MM.1S (cell line): ENCODE measurements around the gene IFT172.

Experiments used
- DNase-seq: peaks from one replicate; pipeline ENCODE4 v3.0.0-alpha.2; 2015
- H2AFZ ChIP-seq: fragments of 300-600 bp; sonication (generic); 2 replicates; pipeline ENCODE4 v1.6.0; 2016; ENCODE audit warnings: antibody characterized with exemption, low read length
- H3F3A ChIP-seq: fragments of 300-600 bp; sonication (generic); 2 replicates; pipeline ENCODE4 v1.6.1; 2016; ENCODE audit warnings: mild to moderate bottlenecking, antibody characterized with exemption, low read length, moderate library complexity, mixed read lengths; ENCODE audit not compliant: insufficient read depth
- H3K27ac ChIP-seq: fragments of 300-600 bp; sonication (generic); 2 replicates; pipeline ENCODE4 v1.5.1; 2016; ENCODE audit warnings: mild to moderate bottlenecking, low read length
- H3K27me3 ChIP-seq: fragments of 300-600 bp; sonication (generic); replicated peaks from 2 replicates; pipeline ENCODE4 v1.6.0; 2016; ENCODE audit warnings: low read length; ENCODE audit not compliant: insufficient read depth
- H3K36me3 ChIP-seq: fragments of 300-600 bp; sonication (generic); replicated peaks from 2 replicates; pipeline ENCODE4 v1.6.1; 2016; ENCODE audit warnings: mild to moderate bottlenecking, low read length, mixed read lengths; ENCODE audit not compliant: insufficient read depth
- H3K4me1 ChIP-seq: fragments of 300-600 bp; sonication (generic); 2 replicates; pipeline ENCODE4 v1.6.1; 2016; ENCODE audit warnings: low read length, mixed read lengths
- H3K4me2 ChIP-seq: fragments of 300-600 bp; sonication (generic); 2 replicates; pipeline ENCODE4 v1.6.0; 2016; ENCODE audit warnings: low read depth, low read length
- H3K4me3 ChIP-seq: fragments of 300-600 bp; sonication (generic); 2 replicates; pipeline ENCODE4 v1.5.1; 2016; ENCODE audit warnings: low read length, mixed read lengths
- H3K79me2 ChIP-seq: fragments of 300-600 bp; sonication (generic); 2 replicates; pipeline ENCODE4 v1.6.1; 2016; ENCODE audit warnings: mixed run types, low read length, mixed read lengths
- H3K9ac ChIP-seq: fragments of 300-600 bp; sonication (generic); 2 replicates; pipeline ENCODE4 v1.6.1; 2016; ENCODE audit warnings: low read length, mixed read lengths
- H3K9me2 ChIP-seq: fragments of 300-600 bp; sonication (generic); replicated peaks from 2 replicates; pipeline ENCODE4 v1.6.1; 2016; ENCODE audit warnings: mild to moderate bottlenecking, low read length, mixed read lengths; ENCODE audit not compliant: insufficient read depth
- H3K9me3 ChIP-seq: fragments of 300-600 bp; sonication (generic); replicated peaks from 2 replicates; pipeline ENCODE4 v1.6.1; 2016; ENCODE audit warnings: mild to moderate bottlenecking, low read length, mixed read lengths; ENCODE audit not compliant: insufficient read depth
- H4K20me1 ChIP-seq: fragments of 300-600 bp; sonication (generic); 2 replicates; pipeline ENCODE4 v1.6.1; 2016; ENCODE audit warnings: mild to moderate bottlenecking, low read length, moderate library complexity, mixed read lengths; ENCODE audit not compliant: insufficient read depth
- EZH2 ChIP-seq: fragments of 300-600 bp; sonication (generic); optimal IDR thresholded peaks from 2 replicates; pipeline ENCODE3; 2017; ENCODE audit warnings: low read depth, mild to moderate bottlenecking, antibody characterized with exemption, low read length, mixed read lengths
- EZH2phosphoT487 ChIP-seq: fragments of 300-600 bp; sonication (generic); IDR thresholded peaks from 2 replicates; pipeline ENCODE4 v1.6.1; 2018; ENCODE audit warnings: antibody characterized with exemption, low read length
- TF ChIP-seq, protein P1 (sequence below): fragments of 300-600 bp; sonication (generic); IDR thresholded peaks from 2 replicates; pipeline ENCODE4 v1.5.1; 2016; ENCODE audit warnings: antibody characterized with exemption, low read length, mixed read lengths

Gene IFT172

DNA sequence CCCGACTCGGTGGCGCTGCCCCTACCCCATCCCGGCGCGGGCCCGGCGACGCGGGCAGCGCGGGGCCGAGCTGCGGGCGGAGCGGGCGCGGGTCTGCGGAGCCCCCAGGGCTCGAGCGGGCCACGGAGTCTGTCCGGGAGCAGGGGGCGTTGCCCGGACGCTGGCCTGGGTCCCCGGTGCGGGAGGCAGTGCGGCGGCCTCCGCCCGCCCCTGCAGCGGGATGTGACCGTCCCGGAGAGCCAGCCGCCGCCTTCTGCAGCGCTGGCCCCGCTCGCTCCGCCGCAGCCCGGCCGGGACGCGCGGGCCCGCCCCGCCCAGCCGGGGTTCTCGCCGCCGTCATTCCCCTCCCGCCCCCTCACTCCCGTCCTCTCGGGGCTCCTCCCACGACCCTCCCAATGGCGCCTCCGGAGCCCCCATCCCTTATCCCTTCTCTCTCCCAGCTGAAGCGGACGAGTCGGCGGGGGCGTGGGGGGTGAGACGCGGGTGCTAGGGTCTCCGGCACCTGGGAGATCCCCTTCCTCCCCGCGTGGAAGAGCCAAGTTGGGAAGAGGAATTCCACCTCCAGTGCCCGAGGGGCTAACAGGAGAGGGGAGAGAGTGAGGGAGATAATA lies 5.5 kb upstream of the IFT172 start, which contains the start of gene FNDC4:
Gene FNDC4, minus strand, starts transcription at position 257 of the 611 bp plus-strand sequence. CDS start 521 bp downstream, outside the sequence.
- no peaks in the 10 kb centered on the region for H3K79me2 ChIP-seq
- H2AFZ ChIP-seq, result no peak within 1 kb of the TSS
- no peak within 1 kb of the TSS; the same call in 1 of the 2 replicates for H3K4me2 ChIP-seq
- no peaks in the 10 kb centered on the region for H3F3A ChIP-seq
- no peaks in the 10 kb centered on the region for H3K36me3 ChIP-seq
- no peak for DNase-seq
- H3K9ac ChIP-seq, result no peak within 1 kb of the TSS
- peaks cover 13% of the 10 kb centered on the region for H3K27me3 ChIP-seq
- H3K4me1 ChIP-seq, result no peaks in the 10 kb centered on the region
- H3K4me3 ChIP-seq, result no peak within 1 kb of the TSS
- no peak within 1 kb of the TSS for H3K27ac ChIP-seq
- no peaks in the 10 kb centered on the region for H3K9me3 ChIP-seq
- no peaks in the 10 kb centered on the region for H4K20me1 ChIP-seq
- H3K9me2 ChIP-seq, result no peaks in the 10 kb centered on the region
- TF ChIP-seq, protein P1, sequence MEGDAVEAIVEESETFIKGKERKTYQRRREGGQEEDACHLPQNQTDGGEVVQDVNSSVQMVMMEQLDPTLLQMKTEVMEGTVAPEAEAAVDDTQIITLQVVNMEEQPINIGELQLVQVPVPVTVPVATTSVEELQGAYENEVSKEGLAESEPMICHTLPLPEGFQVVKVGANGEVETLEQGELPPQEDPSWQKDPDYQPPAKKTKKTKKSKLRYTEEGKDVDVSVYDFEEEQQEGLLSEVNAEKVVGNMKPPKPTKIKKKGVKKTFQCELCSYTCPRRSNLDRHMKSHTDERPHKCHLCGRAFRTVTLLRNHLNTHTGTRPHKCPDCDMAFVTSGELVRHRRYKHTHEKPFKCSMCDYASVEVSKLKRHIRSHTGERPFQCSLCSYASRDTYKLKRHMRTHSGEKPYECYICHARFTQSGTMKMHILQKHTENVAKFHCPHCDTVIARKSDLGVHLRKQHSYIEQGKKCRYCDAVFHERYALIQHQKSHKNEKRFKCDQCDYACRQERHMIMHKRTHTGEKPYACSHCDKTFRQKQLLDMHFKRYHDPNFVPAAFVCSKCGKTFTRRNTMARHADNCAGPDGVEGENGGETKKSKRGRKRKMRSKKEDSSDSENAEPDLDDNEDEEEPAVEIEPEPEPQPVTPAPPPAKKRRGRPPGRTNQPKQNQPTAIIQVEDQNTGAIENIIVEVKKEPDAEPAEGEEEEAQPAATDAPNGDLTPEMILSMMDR, result no peak
- no peak for TF ChIP-seq EZH2
- no peak for TF ChIP-seq EZH2phosphoT487

DNA sequence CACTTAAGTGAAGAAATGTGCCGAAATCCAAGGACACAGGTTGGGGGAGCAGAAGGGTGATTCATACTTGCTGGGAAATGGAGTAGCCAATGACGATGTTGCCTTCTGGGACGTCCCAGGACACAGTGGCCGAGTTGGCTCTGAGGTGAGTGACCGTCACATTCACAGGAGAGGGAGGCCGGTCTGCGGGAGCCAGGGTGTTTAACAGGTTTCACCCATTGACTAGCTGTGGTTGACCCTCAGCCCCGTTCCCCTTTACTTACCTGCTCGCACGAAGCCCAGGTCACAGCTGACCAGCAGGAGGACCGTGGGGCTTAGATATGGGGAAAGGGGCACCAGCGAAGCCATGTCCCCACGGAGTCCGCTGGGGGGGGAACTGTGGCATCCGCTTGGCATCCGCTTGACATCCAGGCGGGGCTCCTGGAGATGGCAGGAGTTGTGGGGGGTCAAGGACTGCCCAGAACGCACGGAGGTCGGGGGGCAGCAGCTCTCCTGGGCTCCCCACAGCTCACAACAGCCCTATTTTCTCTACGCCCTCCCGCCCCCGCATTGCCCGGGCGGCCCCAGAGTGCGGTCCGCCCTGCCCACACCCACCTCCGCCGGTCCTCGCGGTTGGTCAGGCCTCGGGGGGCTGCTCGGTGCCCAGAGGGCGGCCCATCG lies 4.9 kb upstream of the IFT172 start:
- Histone ChIP-seq H3K36me3 (no peaks in the 10 kb centered on the region), H3K9ac (no peak overlapping the region), H3K27me3 (peaks cover 13% of the 10 kb centered on the region), H3K4me1 (no peaks in the 10 kb centered on the region), H3F3A (no peaks in the 10 kb centered on the region), H3K9me2 (no peaks in the 10 kb centered on the region), H3K9me3 (no peaks in the 10 kb centered on the region), H3K27ac (no peak overlapping the region), H3K4me3 (no peak overlapping the region), H3K79me2 (no peaks in the 10 kb centered on the region), H3K4me2 (no peak overlapping the region; the same call in 1 of the 2 replicates), H4K20me1 (no peaks in the 10 kb centered on the region), H2AFZ (no peak overlapping the region)
- no peak for TF ChIP-seq EZH2
- TF ChIP-seq EZH2phosphoT487, result no peak
- TF ChIP-seq, protein P1, result no peak
- DNase-seq, result no peak

DNA sequence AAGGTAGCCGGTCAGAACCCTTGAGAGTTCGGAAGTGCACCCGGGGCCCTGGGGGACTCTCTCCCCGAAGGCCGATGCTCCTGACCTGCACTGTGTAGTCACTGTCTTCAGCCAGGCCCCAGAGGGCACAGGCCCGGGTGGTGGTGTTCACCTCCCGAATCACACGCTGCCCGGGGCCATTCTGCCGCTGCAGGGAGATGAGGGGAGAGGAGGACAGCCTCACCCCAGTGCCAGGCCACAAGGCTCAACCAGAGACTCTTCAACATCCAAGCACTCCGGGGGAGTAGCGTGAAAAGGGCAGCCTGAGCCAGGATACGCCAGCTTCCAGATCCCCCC lies 4.4 kb upstream of the IFT172 start:
- no peaks in the 10 kb centered on the region for H3K4me1 ChIP-seq
- H3K9ac ChIP-seq, result no peak overlapping the region
- H2AFZ ChIP-seq, result no peak overlapping the region

More for the DNA sequence above, 4.4 kb upstream of the IFT172 start:
- no peaks in the 10 kb centered on the region for H3K79me2 ChIP-seq
- no peaks in the 10 kb centered on the region for H3F3A ChIP-seq
- H3K27ac ChIP-seq, result no peak overlapping the region
- H3K27me3 ChIP-seq, result peaks cover 13% of the 10 kb centered on the region
- H3K9me3 ChIP-seq, result no peaks in the 10 kb centered on the region
- no peaks in the 10 kb centered on the region for H3K36me3 ChIP-seq
- TF ChIP-seq, protein P1, result no peak
- TF ChIP-seq EZH2 (no peak), EZH2phosphoT487 (no peak)
- H3K9me2 ChIP-seq, result no peaks in the 10 kb centered on the region
- DNase-seq, result no peak
- no peak overlapping the region for H3K4me2 ChIP-seq
- H4K20me1 ChIP-seq, result no peaks in the 10 kb centered on the region
- H3K4me3 ChIP-seq, result no peak overlapping the region
